ENCODE measurements around the gene LOXL1. TPM values are rescaled to one million over a fixed set of nuclear protein-coding genes. Genes with fewer than 3 reads are reported as not detected.

The LOXL1 gene
- total and polyA plus RNA-seq, 4 donors = 0.67 to 2.0 (median 1.4) TPM; not detected in 1

GRCh38 chr15:73928971-73929627 is 2.8 kb downstream of the LOXL1 start:
- no peak overlapping the region for H3K27ac ChIP-seq (ENCODE audit: low read depth in 1 of 2, low read length in 2 of 2)
- no peak overlapping the region for H3K9ac ChIP-seq (ENCODE audit: low read depth in 1 of 2, low read length in 2 of 2)
- TF ChIP-seq JUND (IDR thresholded peaks at IDR 0.05) = no peak
- TF ChIP-seq FOXA2 (IDR thresholded peaks at IDR 0.05) = no peak
- no peak for TF ChIP-seq ATF3 (IDR thresholded peaks at IDR 0.05)
- TF ChIP-seq RAD21 (IDR thresholded peaks at IDR 0.05) = no peak
- TF ChIP-seq FOXA1 (IDR thresholded peaks at IDR 0.05) = no peak
- no peak for TF ChIP-seq HNF4G (IDR thresholded peaks at IDR 0.05)
- TF ChIP-seq, protein P1, sequence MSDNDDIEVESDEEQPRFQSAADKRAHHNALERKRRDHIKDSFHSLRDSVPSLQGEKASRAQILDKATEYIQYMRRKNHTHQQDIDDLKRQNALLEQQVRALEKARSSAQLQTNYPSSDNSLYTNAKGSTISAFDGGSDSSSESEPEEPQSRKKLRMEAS (IDR thresholded peaks at IDR 0.05) = no peak
- no peak for TF ChIP-seq HNF4A (conservative IDR thresholded peaks at IDR 0.05)
- TF ChIP-seq EGR1 (IDR thresholded peaks at IDR 0.05; ENCODE audit: low read depth in 2 of 2) = no peak
- TF ChIP-seq ZBTB33 (IDR thresholded peaks at IDR 0.05) = no peak
- TF ChIP-seq, protein P2, sequence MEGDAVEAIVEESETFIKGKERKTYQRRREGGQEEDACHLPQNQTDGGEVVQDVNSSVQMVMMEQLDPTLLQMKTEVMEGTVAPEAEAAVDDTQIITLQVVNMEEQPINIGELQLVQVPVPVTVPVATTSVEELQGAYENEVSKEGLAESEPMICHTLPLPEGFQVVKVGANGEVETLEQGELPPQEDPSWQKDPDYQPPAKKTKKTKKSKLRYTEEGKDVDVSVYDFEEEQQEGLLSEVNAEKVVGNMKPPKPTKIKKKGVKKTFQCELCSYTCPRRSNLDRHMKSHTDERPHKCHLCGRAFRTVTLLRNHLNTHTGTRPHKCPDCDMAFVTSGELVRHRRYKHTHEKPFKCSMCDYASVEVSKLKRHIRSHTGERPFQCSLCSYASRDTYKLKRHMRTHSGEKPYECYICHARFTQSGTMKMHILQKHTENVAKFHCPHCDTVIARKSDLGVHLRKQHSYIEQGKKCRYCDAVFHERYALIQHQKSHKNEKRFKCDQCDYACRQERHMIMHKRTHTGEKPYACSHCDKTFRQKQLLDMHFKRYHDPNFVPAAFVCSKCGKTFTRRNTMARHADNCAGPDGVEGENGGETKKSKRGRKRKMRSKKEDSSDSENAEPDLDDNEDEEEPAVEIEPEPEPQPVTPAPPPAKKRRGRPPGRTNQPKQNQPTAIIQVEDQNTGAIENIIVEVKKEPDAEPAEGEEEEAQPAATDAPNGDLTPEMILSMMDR (IDR thresholded peaks at IDR 0.05; ENCODE audit: low read depth, low read length, missing input control) = no peak
- H3K27me3 ChIP-seq (ENCODE audit: control insufficient read depth in 4 of 4, insufficient read depth in 4 of 4, low read length in 3 of 4) = peaks cover 0 to 9% (median 4%) of the 10 kb centered on the region in 4 donors
- DNase-seq (ENCODE audit: low spot score) = no peak
- H3K9me3 ChIP-seq (ENCODE audit: control insufficient read depth in 4 of 4, low read length in 3 of 4) = no peaks in the 10 kb centered on the region
- no peaks in the 10 kb centered on the region for H3K36me3 ChIP-seq (ENCODE audit: control insufficient read depth in 4 of 4, insufficient read depth in 3 of 4, low read depth in 1 of 4, low read length in 3 of 4)
- WGBS = 66% methylated on average over 5 of the region's 5 CpGs
- no peak overlapping the region for H3K4me3 ChIP-seq (ENCODE audit: low read depth in 1 of 3, low read length in 3 of 3)
- H3K4me1 ChIP-seq (ENCODE audit: control insufficient read depth in 4 of 4, insufficient read depth in 4 of 4, low read length in 3 of 4) = peaks cover 2 to 13% (median 4%) of the 10 kb centered on the region in 4 donors

DNA sequence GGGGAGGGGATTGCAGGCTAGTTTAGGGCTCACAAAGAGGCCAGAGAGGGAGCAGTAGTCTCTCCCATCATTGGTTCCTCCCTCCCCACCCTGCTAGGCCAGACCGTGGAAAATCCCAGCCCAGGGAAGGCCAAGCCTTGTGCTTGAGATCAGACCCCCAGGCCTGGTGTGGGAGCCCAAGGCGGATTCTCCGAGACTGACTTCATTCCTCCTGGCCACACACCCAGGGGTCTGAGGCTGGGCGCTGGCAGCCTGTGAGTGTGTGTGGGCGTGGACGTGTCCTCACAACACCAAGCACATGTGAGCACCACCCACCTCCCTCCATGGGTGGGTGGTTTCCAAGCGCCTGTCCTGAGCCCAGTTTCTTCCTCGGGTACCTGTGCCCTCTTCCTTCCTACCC is 4.1 kb downstream of the LOXL1 start:
- Histone ChIP-seq H3K4me1 (ENCODE audit: control insufficient read depth in 4 of 4, insufficient read depth in 4 of 4, low read length in 3 of 4) (peaks cover 2 to 13% (median 4%) of the 10 kb centered on the region in 4 donors), H3K36me3 (ENCODE audit: control insufficient read depth in 4 of 4, insufficient read depth in 3 of 4, low read depth in 1 of 4, low read length in 3 of 4) (no peaks in the 10 kb centered on the region), H3K9me3 (ENCODE audit: control insufficient read depth in 4 of 4, low read length in 3 of 4) (no peaks in the 10 kb centered on the region), H3K4me3 (ENCODE audit: low read depth in 1 of 3, low read length in 3 of 3) (no peak overlapping the region), H3K27ac (ENCODE audit: low read depth in 1 of 2, low read length in 2 of 2) (no peak overlapping the region), H3K9ac (ENCODE audit: low read depth in 1 of 2, low read length in 2 of 2) (no peak overlapping the region), H3K27me3 (ENCODE audit: control insufficient read depth in 4 of 4, insufficient read depth in 4 of 4, low read length in 3 of 4) (peaks cover 0 to 9% (median 4%) of the 10 kb centered on the region in 4 donors)
- 88% methylated on average over 8 of the region's 8 CpGs for WGBS
- DNase-seq (ENCODE audit: low spot score) = no peak
- TF ChIP-seq ZBTB33 (IDR thresholded peaks at IDR 0.05) (no peak), HNF4G (IDR thresholded peaks at IDR 0.05) (no peak), HNF4A (conservative IDR thresholded peaks at IDR 0.05) (no peak), RAD21 (IDR thresholded peaks at IDR 0.05) (no peak), EGR1 (IDR thresholded peaks at IDR 0.05; ENCODE audit: low read depth in 2 of 2) (no peak), TAF1 (conservative IDR thresholded peaks at IDR 0.05) (no peak), NR2F2 (IDR thresholded peaks at IDR 0.05) (no peak)
- TF ChIP-seq, protein P1 (IDR thresholded peaks at IDR 0.05) = no peak

Data from liver (tissue), 9 donors.